Measurements from ENCODE around the gene TMC8.
"Not testable (repeated sequence)": the region's sequence is repeated elsewhere in the genome, so short reads cannot be mapped to it uniquely, and the experiment has no call there.

Gene TMC8

GRCh38 chr17:78159575-78160158, 29.1 kb downstream of the TMC8 start:
- no peak for DNase-seq (ENCODE audit: low read depth)

DNA sequence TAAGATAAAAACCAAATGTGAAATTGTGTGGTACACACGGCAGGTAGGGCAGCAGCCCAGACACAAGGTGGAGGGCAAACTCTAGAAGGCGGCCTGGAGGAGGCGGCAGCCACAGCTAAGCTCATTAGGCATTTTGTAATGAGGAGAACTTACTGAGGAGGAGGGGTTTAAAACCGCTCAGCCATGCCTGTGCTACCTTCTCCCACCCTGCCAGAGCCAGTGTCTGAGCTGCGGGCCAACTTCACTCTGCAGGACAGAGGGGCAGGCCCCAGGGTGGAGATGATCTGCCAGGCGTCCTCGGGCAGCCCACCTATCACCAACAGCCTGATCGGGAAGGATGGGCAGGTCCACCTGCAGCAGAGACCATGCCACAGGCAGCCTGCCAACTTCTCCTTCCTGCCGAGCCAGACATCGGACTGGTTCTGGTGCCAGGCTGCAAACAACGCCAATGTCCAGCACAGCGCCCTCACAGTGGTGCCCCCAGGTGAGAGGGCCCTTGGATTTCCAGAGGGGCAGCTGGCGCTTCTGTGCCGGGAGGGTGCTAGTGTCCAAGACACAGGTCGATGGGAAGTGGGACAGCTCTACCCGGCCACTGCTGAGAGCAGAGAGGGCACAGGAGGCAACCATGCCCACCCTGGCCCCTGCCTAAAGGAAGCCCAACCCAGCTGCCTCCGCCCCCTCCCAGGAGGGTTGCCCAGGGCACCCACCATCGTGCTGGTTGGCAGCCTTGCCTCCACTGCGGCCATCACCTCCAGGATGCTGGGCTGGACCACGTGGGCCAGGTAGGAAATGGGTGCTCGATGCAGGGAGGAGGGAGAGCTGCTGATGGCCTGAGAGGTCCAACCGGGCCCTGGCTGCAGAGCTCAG, 33.5 kb downstream of the TMC8 start:
- no peak for DNase-seq (ENCODE audit: low read depth)

DNA sequence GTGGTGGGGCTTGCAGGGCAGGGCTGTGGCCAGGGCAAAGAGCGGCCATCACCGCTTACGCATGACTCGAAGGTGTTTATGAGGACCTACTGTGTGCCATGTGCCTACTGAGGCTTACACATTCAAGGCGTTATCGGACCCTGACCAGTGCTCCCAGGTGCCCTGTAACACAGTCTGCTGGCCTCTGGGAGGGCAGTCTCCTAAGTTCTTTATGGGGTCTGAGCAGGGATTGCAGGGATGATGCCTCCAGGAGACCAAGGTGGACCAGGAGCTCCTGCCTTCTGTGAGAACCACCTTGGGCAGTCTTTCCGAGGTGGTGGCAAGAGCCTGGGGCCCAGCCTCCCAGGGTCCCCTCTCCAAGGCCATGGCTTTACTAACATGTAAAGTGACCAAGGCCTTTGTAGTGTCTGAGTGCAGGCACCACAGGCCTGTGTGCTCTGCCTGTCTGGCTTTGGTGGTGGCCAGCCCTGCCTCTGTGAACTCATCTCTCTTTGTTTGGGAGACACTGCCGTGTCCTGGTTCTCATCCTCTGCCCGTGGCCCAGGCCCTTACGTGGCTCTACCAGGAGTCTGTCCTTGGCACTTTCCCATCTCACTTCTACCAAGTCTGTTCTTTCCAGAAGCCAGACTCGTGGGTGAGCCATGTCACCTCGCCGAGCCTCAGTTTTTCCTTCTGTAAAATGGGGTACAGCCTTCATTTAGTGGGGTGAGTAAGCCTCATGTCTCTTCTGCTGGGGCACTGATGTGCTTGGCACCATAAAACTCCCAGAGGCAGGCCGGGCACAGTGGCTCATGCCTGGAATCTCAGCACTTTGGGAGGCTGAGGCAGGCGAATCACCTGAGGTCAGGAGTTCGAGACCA, 34.4 kb downstream of the TMC8 start:
- no peak for DNase-seq (ENCODE audit: low read depth)

GRCh38 chr17:78166416-78166815, 35.8 kb downstream of the TMC8 start:
- DNase-seq (ENCODE audit: low read depth), result no peak

DNA sequence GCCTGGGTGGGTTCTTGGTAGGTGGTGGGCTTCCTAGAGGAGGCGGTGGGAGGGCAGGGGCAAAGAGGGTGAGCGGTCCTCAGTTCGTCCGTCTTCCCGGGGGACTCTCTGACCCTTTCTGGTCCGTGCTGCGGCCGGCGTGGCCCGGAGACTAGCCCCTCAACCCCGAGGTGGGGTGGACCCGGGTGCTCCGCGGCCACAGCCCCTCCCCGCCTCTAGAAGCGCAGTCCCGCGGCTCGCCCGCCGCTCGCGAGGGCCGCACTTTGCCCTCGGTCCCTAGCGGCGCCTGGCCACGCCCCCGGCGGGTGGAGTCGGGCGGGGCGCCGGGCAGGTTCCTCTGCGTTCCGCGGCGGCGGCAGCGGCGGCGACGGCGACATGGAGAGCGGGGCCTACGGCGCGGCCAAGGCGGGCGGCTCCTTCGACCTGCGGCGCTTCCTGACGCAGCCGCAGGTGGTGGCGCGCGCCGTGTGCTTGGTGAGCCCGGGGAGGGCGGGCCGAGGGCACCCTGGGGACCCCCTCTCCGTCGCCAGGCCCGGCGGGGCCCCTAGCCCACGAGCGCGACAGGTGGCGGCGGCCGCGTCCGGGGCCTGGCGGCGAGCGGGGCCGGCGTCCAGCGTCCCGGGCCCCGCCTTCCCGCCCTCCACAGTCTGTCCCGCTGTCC, 37.8 kb downstream of the TMC8 start, which contains the start of gene SYNGR2:
SYNGR2 (plus strand) TSS at position 340 of the 661 bp plus-strand sequence; CDS start at position 376, 36 bp downstream.
- DNase-seq (ENCODE audit: low read depth), result peak; percentile 74

DNA sequence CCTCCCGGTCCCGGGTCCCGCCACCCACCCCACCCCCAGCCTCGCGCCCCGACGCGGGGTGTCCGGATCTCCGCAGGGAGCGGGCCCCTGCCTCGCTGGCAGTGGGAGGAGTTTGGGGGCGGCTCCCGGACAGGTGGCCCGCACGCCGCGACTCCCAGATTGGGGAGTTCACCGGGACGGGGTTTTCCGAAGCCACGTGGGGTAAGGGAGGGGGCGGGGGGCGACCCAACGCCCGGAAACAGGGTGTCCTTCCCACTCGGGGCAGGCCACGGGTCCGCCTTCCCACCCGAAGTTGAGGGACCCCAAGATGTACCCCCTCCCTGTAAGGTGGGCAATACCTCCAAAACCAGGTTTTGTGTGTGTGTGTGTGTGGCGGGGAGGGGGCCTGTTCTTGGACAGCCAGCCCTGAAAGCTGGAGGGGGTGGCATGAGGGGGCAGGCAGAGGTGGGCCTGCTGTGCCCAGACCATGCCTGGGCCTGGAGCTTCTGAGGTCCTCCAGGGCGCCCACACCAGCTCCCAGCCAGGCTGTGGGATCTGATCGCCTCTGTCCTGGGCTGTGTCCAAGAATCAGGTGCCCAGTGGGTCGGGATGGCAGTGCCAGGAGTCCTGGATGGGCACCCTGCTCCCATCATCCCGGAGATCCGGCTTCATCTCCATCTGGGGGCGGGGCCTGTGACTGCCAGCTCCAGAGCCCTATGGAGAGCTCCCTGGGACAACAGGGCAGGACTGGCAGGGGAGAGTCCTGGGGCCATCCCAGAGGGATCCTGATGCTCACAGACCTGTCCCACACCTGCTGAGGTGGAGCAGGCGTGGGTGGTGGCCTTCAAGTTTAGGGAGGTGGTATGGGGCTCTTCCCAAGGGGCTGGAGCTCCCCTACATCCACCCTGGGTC, 38.6 kb downstream of the TMC8 start:
- DNase-seq (ENCODE audit: low read depth), result peak; percentile 70

GRCh38 chr17:78170692-78171590, 40.4 kb downstream of the TMC8 start:
- no peak for DNase-seq (ENCODE audit: low read depth)

GRCh38 chr17:78171591-78172248, 41.1 kb downstream of the TMC8 start:
- not testable (repeated sequence) for DNase-seq (ENCODE audit: low read depth)

- DNase-seq (ENCODE audit: low read depth), result no peak
These were observed 41.9 kb downstream of the TMC8 start for GRCh38 chr17:78172249-78173051.

GRCh38 chr17:78173097-78173715, 42.6 kb downstream of the TMC8 start:
- no peak for DNase-seq (ENCODE audit: low read depth)

- DNase-seq (ENCODE audit: low read depth), result no peak
These were observed 43.8 kb downstream of the TMC8 start for GRCh38 chr17:78174346-78174869.

GRCh38 chr17:78174870-78175642, 44.5 kb downstream of the TMC8 start:
- DNase-seq (ENCODE audit: low read depth), result no peak

DNA sequence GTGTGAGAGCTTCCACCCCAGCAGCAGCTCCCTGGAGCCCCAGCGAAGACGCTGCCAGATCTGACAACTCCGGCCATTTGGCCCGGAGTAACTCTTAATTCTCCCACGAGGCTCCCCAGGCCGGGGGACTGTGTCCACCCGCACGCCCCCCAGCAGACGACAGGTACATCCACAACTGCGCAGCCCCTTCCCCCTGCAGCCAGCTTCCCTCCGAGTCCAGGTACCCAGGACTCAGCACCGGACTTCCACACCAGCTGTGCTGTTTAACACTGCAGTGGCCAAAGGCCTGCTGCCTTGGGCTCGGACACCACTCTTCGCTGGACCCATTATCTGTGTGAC, 45.0 kb downstream of the TMC8 start:
- no peak for DNase-seq (ENCODE audit: low read depth)

DNA sequence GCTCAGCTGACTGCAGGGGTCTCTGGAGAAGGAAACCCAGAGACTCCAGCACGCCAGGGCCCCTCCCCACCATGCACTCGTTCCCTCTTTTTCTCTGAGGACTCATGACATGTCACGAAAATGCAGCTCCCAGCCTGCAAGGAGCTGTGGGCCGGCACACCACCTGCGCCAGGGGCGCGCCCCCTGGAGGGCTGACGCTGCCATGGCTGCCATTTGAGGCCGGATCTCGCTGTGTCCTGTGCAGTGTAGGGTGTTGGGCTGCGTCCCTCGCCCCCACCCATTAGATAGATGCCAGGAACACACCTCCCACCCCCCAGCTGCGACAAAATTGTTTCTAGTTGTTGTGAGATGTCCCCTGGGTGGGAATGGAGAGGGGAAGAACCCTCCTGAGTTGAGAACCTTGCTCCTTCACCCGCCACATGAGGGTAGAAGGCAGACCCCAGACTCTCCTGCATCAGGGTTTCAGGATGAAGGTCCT, 46.0 kb downstream of the TMC8 start:
- DNase-seq (ENCODE audit: low read depth), result peak; percentile 40

DNA sequence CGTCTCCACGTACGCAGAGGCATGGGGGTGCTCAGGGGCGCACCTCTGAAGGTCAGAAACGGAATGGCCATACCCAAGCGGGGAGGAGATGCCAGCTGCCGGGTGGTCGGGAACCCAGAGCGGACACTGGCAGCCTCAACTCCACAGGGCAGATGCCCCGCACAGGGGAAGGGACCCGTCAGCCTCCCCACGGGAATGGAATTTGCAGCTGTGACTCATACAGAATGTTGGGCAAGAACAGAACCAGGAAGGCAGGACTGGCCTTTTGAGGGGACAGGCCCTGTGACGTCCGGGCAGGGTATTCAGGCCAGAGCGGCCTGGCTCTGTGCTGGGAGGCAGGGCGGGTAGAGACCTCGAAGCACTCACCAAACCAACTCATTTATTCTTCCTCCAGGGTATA, 48.8 kb downstream of the TMC8 start:
- no peak for DNase-seq (ENCODE audit: low read depth)

DNA sequence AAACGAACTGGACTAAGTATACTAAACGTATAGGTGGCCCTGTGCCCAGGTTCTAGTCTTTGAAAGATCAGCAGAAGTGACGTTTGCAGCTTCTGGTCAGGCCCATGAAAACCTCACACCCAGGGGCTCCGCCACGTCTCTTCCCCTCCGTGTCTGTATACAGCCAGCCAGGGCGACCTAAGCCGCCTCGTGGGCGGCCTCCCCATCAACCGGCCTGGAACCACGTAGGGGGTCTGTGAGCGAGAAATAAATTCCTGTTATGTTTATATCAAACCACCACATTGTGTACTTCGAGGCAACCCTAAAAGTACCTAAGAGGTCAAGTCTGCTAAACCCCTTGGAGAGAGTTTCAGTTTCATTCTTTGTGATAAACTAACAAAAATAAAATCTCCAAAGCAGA, 49.5 kb downstream of the TMC8 start:
- no peak for DNase-seq (ENCODE audit: low read depth)

DNA sequence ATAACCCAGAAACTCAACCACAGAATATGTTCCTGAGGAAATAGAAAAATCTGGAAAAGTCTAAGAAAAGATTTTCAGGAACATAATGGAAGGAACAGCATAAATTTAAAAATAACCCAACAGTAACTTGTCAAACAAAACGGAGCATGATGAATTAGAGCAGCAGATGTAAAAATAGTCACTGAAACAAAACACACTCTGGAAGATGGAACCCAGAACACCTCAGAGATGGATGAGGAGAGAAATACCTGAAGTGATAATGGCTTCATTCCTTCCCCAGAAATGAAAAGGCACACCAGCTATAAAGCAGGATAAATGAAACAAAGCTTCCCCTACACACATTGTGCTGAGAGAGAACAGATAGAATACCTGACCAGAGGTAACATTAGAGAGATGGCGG, 49.9 kb downstream of the TMC8 start:
- no peak for DNase-seq (ENCODE audit: low read depth)

All from T-helper 22 cell (primary cell).